GM18868 (cell line): ENCODE measurements around the gene DAB2IP.

Experiments
- ATAC-seq: cut with Tn5 transposase; IDR thresholded peaks from one replicate; pipeline ENCODE4 v1.9.1; 2021; ENCODE audit warnings: mild to moderate bottlenecking, moderate library complexity; ENCODE audit not compliant: unreplicated experiment

DAB2IP gene

DNA sequence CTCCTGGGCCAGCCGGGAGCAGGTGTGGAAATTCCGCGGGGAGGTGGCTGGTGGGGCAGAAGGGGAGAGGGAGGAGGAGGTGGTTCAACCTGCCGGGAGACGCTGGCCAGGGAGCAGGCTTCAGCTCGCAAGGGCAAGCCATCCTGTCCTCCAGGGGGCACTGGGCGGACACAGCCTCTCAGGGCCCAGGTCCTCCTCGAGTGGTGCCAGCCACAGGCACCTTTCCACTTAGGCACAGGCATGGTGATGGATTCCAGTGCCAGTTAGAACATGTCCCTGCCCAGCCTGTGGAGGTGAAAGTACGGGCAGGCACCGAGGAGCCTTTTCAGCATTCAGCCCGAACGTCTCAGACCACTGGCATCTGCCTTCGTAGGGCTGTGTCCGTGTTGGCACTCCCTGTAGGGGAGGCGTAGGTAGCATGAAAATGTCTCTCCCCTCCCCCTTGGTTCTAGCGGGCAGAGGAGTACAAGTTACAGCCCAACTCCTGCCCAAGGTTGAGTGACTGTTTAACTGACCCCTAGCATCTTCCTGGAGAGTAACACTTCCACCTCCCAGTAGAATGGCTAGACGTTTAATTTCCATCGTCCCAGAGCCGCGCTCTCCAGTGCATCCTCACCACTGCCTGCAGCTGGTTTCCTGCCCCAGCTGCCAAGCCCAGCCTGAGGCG is 48.9 kb downstream of the DAB2IP start:
- no peak for ATAC-seq

DNA sequence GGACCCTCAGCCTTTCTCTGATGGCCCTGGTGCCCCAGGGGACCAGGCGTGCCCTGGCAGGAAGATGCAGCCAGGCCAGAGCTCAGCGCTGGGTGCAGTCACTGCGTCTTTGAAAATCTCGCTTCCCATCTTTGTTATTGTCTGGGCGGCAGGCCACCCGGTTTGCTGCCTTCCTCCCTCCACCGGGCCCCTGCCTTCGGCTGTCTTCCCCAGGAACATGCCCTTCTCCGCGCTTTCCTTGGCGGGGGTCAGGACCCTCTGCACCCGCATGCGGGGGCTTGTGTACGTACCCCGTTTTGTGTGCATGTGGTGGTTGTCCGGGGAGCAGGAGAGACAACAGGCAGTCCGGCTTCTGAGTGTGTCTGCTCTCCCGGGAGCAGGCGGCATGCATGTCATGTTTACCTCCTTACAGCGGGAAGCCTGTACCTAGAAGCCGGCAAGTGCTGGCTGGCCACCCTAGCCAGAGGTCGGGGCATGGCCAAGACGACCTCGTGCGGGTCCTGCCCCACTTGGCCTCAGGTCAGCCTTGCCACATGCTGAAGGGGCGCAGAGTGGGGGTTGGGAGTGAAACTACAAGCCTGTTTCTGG is 49.5 kb downstream of the DAB2IP start:
- ATAC-seq = no peak

DNA sequence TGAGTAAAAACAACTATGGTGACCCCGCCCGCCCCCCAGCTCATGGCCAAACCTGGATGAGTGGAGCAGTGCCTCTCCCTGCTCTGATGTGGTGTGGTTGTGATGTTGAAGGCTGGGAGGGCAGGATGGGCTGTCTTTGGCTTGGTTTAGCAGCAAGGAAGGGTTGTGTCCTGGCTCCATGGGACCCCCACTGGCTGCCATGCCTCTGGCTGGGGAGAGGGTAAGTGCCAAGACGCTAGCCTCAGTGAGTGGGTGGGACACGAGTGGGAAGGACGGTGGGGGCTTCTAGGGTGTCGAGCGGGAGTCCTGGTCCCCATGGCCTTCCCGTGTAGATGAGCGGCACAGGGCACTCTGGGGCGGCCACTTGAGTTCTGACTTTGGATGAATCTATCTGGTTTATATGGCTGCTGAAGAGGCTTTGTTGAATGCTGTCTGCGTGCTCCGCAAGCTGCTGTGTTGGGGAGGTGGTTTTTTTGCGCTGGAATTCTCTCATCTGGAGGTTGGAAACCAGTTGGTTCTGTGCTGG is 50.4 kb downstream of the DAB2IP start:
- no peak for ATAC-seq

DNA sequence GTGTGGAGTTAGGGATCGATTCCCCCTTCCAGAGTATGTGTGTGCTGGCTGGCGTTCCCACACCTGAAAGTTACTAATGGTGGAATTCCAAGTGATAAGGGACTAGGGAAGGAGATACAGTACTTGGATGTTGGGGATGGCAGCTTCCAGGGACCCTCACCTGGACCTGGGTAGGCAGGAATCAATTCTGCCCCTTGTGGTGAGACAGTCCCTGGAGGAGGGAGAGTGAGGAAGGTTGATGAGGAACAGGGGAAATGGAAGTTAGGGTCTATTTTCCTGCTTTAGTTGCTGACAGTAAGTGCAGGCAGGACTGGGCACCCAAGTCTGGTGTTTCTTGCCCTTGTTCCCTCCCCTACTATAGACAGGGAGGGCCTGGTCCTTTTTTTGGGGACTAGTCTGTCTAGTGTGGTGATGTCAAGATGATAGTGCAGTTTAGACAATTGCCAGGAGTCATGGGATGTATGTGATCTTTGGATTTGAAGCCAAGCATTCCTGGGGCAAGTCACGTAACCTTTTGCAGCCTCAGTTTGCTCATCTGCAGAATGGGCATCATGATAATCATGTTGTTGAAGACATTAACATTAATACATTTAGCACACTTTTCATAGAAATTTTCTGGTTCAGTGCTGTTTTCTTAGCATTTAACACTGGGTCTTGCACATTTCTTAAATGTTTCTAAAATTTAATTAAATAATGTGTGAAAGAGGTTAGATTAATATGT is 51.7 kb downstream of the DAB2IP start:
- ATAC-seq = no peak

DNA sequence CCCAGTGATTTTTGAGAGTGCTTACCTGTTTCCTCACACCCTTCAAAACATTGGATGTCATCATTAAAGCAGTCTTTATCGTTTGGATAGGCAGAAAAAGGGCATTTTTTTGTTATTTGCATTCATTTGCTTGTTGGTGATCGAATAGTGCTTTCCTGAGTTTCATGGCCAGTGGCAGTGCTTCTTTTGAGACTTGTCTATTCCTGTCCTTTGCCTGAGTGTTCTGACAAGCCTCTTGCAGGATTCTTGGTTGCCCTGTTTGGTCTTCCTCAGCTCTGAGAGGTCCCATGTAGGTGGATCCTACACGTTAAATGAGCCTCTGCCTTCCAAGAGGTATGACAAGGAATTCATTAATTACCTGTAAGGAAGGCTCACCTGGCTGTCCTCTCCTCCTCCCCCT is 52.8 kb downstream of the DAB2IP start:
- ATAC-seq = no peak

DNA sequence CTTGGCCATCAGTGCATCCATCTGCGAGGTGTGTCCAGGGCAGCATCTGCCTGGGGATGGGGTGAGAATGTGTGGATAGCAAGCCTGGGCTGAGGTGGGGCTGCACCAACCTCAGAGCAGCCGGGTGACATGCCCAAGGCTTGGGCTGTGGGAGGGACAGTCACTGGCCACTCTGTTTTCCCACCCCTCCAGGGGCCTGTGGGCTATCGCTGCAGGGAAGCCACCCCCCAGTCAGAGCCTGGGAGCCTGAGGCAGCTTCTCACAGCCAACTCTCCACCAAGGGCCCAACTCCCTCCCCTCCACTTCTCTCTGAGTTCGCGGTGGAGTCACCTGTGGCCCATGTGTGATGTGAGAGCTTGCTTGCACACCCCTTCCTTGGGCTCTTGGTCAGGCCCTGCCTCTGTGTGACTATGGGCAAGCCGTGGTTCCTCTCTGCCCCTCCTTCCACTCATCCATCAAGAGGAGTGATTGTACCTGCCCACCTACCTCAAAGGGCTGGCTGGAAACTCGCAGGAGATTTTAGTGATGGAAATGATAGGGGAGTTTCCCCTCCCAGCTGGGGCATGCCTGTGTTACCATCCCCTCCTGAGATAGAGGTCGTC is 54.8 kb downstream of the DAB2IP start:
- ATAC-seq = no peak

DNA sequence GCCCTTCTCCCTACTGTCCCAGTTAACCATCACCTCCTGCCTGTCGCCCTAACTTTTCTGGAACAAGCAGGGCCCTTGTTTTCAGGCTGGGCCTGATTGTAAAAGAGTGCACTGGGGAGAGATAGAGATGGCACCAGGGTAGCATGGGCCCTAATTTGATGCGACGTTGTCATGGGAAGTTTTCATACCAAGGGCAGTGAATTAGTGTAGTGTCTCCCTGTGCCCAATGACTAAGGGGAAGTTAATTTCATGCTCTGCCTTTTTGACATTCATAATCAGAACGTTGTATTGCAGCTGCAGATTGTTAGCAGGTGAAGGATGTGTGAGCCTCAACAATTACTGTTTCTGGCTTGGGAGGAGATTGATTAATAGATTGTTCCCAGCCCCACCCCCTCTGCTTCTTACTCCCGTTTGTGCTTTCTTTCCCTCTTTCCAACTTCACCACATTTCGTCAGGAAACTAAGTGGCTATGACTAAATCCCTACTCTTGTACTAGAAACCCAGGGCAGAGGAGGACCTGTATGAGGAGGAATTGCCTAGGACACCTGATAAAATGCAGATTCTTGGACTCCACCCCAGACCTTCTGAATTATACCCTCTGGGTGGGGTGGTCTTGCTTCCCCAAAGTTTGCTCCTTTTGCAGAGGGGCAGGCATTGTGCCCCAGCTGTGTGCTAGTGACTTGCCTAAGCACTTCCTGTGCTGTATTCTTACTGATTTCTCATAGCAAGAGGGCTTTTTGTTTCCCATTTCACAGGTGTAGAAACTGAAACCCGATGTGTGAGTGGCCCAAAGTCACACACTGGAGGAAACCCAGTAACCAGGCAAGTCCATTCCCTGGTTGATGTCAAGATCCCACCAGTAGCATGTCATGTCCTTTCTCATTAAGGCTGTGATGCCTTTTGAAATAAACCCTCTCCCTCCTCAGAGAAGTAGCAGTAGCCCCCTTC is 56.3 kb downstream of the DAB2IP start:
- ATAC-seq = peak; percentile 93

DNA sequence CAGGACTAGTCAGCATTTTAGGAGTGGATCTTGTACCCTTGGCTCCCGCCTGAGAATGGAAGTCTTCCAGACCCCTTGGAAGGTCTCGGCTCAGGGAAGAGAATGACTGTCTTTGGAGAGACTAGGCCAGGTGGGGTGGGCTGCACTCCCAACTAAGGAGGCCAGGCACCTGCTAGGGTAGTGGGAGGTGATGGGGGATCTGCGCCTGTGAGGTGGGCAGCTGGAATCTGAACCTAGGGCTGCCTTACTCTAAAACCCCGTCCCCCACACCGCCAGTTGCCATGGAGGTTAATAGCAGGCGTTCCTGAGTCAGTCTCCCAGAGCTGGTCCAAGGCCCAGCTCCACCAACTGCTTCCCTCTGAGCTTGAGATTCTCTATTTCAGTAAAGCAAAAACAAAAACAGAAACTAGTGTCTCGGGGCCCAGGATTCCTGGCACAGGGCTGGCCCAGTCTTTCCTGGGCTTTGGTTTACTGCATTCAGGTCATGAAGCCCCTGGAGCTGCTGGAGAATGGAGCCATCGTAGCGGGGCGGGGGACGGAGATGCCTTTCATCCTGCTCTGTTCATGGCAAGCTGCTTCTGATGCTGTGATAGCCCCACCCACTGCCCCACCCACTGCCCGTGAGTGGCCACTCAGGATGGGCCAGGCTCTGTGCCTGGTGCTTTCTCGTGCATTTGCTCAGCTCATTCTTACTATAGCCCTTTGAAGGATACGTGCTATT is 57.5 kb downstream of the DAB2IP start:
- ATAC-seq = no peak

DNA sequence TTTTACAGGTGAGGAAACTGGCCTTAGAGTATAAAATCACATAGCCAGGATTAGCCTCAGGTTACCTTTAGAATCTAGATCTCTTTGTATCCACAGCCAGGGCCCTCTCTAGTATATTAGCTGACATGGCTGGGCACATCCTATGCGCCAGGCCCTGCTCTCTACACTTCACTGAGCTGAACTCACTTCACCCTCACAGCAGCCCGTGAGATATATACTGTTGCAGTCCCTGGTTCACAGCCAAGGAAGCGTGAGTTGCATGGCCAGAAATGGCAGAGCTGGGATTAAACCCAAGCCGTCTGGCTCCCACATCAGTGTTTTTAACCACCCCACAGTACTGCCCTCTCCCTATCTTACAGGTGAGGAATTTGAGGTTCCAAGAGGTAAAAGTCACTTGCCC is 58.4 kb downstream of the DAB2IP start:
- ATAC-seq = no peak

DNA sequence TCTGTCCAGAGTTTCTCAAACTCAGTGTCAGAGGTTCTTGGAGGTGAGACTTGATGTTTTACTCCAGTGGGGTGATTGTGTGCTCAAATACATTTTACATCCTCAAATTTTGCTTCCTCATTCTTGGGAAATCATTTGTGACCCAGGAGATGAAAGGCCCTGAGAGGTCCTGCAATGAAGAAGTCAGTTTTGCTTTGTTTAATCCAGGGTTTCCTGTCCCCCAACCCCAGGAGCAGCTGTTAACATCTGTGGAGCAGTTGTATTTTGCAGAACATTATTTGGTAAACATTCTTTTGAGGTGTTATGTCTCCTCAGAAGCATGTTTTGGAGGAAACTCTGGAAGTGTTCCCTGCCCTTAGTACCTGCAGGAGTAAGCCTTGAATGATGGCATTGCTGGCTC is 59.8 kb downstream of the DAB2IP start:
- no peak for ATAC-seq

DNA sequence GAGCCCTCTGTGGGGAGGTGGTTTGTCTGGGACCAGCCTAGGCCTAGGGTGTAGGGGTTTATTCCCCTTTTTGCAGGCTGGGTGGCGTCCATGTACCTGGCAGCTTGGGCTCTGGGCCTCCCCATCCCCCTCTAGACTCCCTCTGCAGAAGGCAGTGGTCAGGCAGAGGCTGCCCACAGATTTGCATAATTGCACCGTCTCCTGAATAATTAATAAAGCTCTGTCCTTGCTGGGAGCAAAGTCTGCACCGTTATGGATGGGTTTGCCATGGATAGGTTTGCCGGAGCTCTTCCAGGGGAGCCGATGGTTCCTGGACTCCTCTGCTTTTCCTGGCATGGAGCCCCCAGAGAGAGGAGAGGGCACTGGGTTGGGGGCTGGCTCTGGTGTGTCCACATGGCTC is 60.4 kb downstream of the DAB2IP start:
- no peak for ATAC-seq

DNA sequence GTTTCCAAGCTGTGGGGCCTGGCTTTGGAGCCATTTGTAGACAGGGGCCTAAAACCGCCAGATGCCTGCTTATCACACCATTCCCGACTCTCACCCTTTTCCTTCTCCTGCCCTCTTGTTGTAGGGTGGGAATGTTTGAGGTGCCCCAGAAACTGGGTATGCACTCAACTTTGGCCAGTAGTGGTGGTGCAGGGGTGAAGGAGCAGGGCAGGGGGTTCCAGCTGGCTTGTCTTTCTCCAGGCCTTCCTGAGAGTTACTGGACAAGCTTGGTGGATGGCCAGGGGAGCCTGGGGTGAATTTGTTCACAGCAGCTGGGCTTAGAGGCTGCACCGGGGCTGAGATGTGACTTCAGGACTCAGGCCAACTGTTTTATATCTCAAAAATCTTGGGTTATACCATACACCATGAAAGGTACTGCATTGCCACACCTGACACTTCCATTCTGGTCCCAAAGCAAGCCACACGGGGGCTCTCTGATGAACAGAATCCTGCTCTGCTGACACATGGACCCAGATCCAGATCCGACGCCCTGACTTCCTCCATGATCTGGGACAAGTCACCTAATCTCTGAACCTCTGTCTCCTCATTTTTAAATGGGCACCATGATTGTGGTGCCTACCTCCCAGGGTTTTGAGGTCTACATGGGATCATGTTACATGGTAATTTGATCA is 62.1 kb downstream of the DAB2IP start:
- ATAC-seq = no peak

DNA sequence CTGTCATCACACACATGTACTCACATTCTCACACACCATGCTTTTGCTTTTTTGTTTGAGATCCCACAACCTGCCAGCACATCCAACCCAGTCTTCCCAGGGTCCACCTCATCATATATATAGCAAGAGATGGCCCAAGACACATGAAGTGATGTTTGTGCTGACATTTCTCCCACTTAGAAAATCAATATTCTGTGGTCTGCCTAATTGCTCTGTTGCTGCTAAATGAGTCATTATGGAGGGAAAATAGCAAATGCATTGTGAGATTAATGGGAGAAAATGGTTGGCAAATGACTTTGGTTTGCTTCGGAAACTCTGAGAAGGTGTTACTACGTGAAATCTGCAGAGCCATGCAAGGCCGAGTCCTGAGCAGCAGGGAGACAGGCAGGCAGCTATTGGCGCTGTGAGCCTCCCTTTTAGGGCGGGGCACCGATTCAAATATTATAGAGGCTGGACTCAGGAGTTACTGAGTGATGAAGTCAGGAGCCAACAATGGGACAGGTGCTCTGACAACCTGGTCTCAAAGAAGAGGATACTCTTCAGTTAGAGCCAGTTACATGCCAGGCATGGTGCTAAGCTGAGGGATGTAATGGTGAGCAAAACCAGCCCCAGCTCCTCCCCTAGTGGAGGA is 62.8 kb downstream of the DAB2IP start:
- no peak for ATAC-seq

DNA sequence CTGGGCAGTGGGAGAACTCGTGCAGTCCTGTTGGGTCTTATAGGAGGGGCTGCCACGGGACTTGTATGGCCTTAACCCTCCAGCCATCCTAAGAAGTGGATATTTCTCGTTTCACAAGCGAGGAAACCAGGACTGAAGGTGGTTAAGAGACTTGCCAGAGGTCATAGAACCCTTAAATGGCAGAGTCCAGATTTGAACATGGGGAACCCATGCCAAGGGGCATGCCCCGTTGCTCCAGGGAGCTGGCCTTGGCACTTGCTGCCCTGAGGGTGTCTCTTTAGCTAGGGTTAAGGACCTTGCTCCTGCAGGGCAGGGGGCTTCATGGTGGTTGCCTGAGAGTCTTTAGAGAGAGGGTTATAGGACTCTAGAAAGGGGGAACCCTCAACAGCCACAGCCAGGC is 63.4 kb downstream of the DAB2IP start:
- ATAC-seq = no peak

DNA sequence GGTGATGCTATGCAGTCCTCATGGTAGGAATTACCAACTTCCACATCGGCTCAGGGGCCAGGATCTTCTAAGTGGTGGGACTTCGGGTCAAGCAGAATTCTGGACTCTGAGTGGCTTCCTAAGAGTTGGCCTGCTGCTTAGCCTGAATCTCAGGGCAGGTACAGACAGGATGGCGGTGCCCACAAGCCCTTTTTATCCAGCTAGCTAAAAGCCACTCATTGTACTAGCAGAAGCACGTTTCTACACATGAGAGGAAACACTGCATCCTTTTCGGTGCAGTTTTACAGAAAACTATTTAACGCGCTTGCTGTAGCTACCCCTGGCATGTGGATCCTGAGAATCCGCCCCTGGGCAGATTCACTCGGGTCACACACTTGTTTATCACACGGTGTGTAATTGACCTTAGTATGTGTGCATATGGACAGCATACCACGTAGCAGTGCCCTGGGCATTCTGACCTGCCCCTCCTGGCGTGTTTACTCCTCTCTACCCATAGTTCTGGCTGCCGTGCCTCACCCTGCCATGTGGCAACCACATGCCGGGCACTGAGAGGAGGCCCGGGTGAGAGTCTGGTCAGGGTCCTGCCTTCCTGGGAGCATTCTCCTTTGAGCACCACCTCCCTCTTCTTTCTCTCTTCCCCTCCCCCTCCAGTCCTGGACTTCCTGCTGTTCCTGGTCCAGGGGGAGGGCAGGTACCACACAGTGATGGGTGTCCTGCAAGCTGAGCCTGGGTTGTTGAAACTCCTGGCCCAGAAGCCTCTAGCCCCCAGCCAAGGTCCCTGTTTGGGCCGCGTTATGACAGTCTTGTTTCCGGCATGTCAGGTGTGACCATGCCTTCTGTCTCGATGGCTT is 65.9 kb downstream of the DAB2IP start:
- no peak for ATAC-seq

DNA sequence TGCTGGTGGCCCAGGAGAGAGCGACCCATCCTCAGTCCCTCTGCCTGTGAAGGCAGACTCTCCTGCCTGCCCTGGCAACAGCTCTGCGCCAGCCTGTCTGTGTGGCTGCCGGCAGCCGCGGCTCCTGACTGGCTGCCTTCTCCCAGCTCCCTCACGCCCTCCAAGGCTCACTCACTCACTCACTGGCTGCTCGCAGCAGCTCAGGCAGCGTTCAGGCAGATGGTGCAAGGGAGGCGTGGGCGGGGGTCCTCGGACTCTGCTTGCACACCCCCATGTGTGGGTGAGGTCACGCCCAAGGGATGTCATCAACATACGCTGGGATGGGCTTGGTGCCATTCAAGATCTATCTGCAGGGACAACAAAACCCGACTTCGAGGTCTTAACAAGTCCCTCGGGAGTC is 66.7 kb downstream of the DAB2IP start:
- ATAC-seq = no peak

DNA sequence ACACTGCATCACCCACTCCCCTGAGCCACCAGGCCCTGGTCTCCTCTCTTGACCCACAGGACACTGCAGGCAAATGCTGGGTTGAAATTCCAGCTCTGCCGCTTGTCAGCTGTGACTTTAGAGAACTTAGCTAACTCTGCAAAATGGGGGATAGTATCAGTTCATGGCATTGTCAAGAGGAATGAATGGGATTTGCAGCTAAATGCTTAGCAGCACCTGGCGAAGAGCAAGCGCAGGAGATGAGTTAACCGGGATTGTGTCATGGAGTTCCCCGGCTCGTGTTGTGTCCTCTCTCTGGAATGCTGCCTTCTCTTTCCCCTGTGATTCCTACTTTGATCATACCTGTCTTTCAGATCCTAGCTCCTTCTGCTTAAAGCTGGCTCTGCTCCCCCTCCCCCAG is 67.1 kb downstream of the DAB2IP start:
- no peak for ATAC-seq
